Measurements from ENCODE around the gene GMPS. TPM values are rescaled to one million over a fixed set of nuclear protein-coding genes. Genes with fewer than 3 reads are reported as not detected.

Gene GMPS
- total and polyA plus RNA-seq, 2 of the 13 experiments (the other 11 are each of a cell fraction or from before 2014, with no cell fraction given) = 29.6 to 85.5 TPM

- ChIA-PET CTCF (ENCODE audit: low intra/inter-chr PET ratio, low total read pairs) (no interaction called here), POLR2A (no interaction called here)
- BruUV-seq (replicated peaks) = no TSS peak
- H4K20me1 ChIP-seq (ENCODE audit: insufficient read depth, low read length) = no peaks in the 10 kb centered on the region
- DNase-seq (ENCODE audit: low spot score) (no peak), ATAC-seq (no peak), FAIRE-seq (no peak)
- no peak overlapping the region for H3K4me3 ChIP-seq (replicated peaks in 1 of 3; ENCODE audit: insufficient read depth in 1 of 3, low read depth in 2 of 3, low read length in 3 of 3)
- H3K4me1 ChIP-seq (ENCODE audit: insufficient read depth, low read length) = no peaks in the 10 kb centered on the region
- peaks cover 10 to 76% of the 10 kb centered on the region in 2 experiments for H3K36me3 ChIP-seq (replicated peaks in 1 of 2; ENCODE audit: control insufficient read depth in 1 of 2, insufficient read depth in 2 of 2, low read length in 2 of 2)
- intact Hi-C loops (cut with micrococcal nuclease; ENCODE audit: unreplicated experiment) (no loop called here), in situ Hi-C loops (cut with HindIII; ENCODE audit: extremely low pct_ligation_motif_present, low pct_unique_long_range_greater_than_20kb) (no loop called here)
- no peaks in the 10 kb centered on the region for H3K79me2 ChIP-seq (ENCODE audit: insufficient read depth, low read length)
- no peak overlapping the region for H3K9ac ChIP-seq (ENCODE audit: insufficient read depth, low read depth, low read length)
- no peaks in the 10 kb centered on the region for H3K27me3 ChIP-seq (ENCODE audit: control insufficient read depth in 1 of 2, insufficient read depth in 2 of 2, low read length in 2 of 2)
- TF ChIP-seq ZNF614 (CRISPR knock-in tag; IDR thresholded peaks at IDR 0.05; ENCODE audit: borderline replicate concordance) = no peak
- TF ChIP-seq HOXA9 (CRISPR knock-in tag; IDR thresholded peaks at IDR 0.05; ENCODE audit: borderline replicate concordance) = no peak
- TF ChIP-seq ZFYVE20 (CRISPR knock-in tag; IDR thresholded peaks at IDR 0.05; ENCODE audit: borderline replicate concordance, low read depth) = no peak
- TF ChIP-seq, protein P1, sequence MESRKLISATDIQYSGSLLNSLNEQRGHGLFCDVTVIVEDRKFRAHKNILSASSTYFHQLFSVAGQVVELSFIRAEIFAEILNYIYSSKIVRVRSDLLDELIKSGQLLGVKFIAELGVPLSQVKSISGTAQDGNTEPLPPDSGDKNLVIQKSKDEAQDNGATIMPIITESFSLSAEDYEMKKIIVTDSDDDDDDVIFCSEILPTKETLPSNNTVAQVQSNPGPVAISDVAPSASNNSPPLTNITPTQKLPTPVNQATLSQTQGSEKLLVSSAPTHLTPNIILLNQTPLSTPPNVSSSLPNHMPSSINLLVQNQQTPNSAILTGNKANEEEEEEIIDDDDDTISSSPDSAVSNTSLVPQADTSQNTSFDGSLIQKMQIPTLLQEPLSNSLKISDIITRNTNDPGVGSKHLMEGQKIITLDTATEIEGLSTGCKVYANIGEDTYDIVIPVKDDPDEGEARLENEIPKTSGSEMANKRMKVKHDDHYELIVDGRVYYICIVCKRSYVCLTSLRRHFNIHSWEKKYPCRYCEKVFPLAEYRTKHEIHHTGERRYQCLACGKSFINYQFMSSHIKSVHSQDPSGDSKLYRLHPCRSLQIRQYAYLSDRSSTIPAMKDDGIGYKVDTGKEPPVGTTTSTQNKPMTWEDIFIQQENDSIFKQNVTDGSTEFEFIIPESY (CRISPR knock-in tag; IDR thresholded peaks at IDR 0.05) = no peak
- no peak for TF ChIP-seq ZFAT (CRISPR knock-in tag; conservative IDR thresholded peaks at IDR 0.05)
- no peak for TF ChIP-seq MXD1 (CRISPR knock-in tag; IDR thresholded peaks at IDR 0.05)
- TF ChIP-seq, protein P2, sequence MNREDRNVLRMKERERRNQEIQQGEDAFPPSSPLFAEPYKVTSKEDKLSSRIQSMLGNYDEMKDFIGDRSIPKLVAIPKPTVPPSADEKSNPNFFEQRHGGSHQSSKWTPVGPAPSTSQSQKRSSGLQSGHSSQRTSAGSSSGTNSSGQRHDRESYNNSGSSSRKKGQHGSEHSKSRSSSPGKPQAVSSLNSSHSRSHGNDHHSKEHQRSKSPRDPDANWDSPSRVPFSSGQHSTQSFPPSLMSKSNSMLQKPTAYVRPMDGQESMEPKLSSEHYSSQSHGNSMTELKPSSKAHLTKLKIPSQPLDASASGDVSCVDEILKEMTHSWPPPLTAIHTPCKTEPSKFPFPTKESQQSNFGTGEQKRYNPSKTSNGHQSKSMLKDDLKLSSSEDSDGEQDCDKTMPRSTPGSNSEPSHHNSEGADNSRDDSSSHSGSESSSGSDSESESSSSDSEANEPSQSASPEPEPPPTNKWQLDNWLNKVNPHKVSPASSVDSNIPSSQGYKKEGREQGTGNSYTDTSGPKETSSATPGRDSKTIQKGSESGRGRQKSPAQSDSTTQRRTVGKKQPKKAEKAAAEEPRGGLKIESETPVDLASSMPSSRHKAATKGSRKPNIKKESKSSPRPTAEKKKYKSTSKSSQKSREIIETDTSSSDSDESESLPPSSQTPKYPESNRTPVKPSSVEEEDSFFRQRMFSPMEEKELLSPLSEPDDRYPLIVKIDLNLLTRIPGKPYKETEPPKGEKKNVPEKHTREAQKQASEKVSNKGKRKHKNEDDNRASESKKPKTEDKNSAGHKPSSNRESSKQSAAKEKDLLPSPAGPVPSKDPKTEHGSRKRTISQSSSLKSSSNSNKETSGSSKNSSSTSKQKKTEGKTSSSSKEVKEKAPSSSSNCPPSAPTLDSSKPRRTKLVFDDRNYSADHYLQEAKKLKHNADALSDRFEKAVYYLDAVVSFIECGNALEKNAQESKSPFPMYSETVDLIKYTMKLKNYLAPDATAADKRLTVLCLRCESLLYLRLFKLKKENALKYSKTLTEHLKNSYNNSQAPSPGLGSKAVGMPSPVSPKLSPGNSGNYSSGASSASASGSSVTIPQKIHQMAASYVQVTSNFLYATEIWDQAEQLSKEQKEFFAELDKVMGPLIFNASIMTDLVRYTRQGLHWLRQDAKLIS (CRISPR knock-in tag; IDR thresholded peaks at IDR 0.05) = no peak
- no peak for TF ChIP-seq FOSL2 (CRISPR knock-in tag; IDR thresholded peaks at IDR 0.05)
- no peak for TF ChIP-seq KDM5B (CRISPR knock-in tag; IDR thresholded peaks at IDR 0.05; ENCODE audit: borderline replicate concordance)
- TF ChIP-seq ZNF891 (CRISPR knock-in tag; IDR thresholded peaks at IDR 0.05) = no peak
- TF ChIP-seq JUND (CRISPR knock-in tag; IDR thresholded peaks at IDR 0.05) = no peak
- TF ChIP-seq, protein P3, sequence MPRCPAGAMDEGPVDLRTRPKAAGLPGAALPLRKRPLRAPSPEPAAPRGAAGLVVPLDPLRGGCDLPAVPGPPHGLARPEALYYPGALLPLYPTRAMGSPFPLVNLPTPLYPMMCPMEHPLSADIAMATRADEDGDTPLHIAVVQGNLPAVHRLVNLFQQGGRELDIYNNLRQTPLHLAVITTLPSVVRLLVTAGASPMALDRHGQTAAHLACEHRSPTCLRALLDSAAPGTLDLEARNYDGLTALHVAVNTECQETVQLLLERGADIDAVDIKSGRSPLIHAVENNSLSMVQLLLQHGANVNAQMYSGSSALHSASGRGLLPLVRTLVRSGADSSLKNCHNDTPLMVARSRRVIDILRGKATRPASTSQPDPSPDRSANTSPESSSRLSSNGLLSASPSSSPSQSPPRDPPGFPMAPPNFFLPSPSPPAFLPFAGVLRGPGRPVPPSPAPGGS (CRISPR knock-in tag; IDR thresholded peaks at IDR 0.05) = no peak
- no peak for TF ChIP-seq ZNF709 (CRISPR knock-in tag; IDR thresholded peaks at IDR 0.05)
- no peak overlapping the region for H3K27ac ChIP-seq (ENCODE audit: extremely low read length, insufficient read depth, low read length)
- H3K4me2 ChIP-seq (ENCODE audit: low read depth, low read length) = no peak overlapping the region
- no peak overlapping the region for H2AFZ ChIP-seq (ENCODE audit: low read length)
- H3K9me3 ChIP-seq (ENCODE audit: low read length) = no peaks in the 10 kb centered on the region
Observed at GRCh38 chr3:155912090-155912489, 41.6 kb downstream of the GMPS start.
